RWPE1 (cell line): ENCODE data around the gene CDC45.

Experiments used
- CTCF ChIA-PET: fragments of 350-600 bp; sonication (Branson Sonifier 250); formaldehyde crosslinking; extraction: SDS; loops from one replicate; lab custom pipeline; 2021; lab: Yijun Ruan, JAX
- POLR2A ChIA-PET: fragments of 400-600 bp; formaldehyde crosslinking; extraction: SDS; loops from one replicate; lab custom pipeline; 2020; ENCODE audit warnings: antibody characterized with exemption; ENCODE audit not compliant: low non-redundant PET; lab: Yijun Ruan, JAX
- DNase-seq: peaks from one replicate; pipeline ENCODE4 v3.0.0; 2012; ENCODE audit warnings: low spot score
- H3K27ac ChIP-seq: fragments of 450-650 bp; 2 replicates; pipeline ENCODE4 v1.5.1; 2017
- CTCF ChIP-seq: fragments of 450-650 bp; conservative IDR thresholded peaks from 2 replicates; pipeline ENCODE4 v1.5.1; 2017; ENCODE audit warnings: low read depth, mild to moderate bottlenecking

Gene CDC45

GRCh38 chr22:19559324-19559811, 79.6 kb downstream of the CDC45 start:
- TF ChIP-seq CTCF = no peak
- no peak for DNase-seq
- ChIA-PET CTCF (no interaction called here), POLR2A (no interaction called here)
- H3K27ac ChIP-seq = no peak overlapping the region

GRCh38 chr22:19559956-19560355, 80.2 kb downstream of the CDC45 start:
- no peak for TF ChIP-seq CTCF
- ChIA-PET POLR2A (interaction anchor here (0.6 kb wide), 1 partner anchor 112 kb away, joined by 3 read pairs; the partner anchor contains the start of gene C22orf39), CTCF (no interaction called here)
- no peak for DNase-seq
- H3K27ac ChIP-seq = no peak overlapping the region

GRCh38 chr22:19565382-19566278, 85.9 kb downstream of the CDC45 start:
- peak overlapping the region; percentile 62 for H3K27ac ChIP-seq
- DNase-seq = peak; percentile 43
- no peak for TF ChIP-seq CTCF
- ChIA-PET POLR2A (no interaction called here), CTCF (no interaction called here)

GRCh38 chr22:19566279-19567156, 86.8 kb downstream of the CDC45 start:
- peak overlapping the region; percentile 62 for H3K27ac ChIP-seq
- ChIA-PET CTCF (no interaction called here), POLR2A (no interaction called here)
- DNase-seq = no peak
- no peak for TF ChIP-seq CTCF

- no peak for DNase-seq
- H3K27ac ChIP-seq = no peak overlapping the region
- ChIA-PET POLR2A (no interaction called here), CTCF (interaction anchor here (0.5 kb wide), 1 partner anchor 164 kb away, joined by 4 read pairs; no protein-coding TSS in a partner anchor)
- TF ChIP-seq CTCF = no peak
Measured at GRCh38 chr22:19567157-19568009, 87.7 kb downstream of the CDC45 start.
